Measurements from ENCODE around the gene NANS.

DNA sequence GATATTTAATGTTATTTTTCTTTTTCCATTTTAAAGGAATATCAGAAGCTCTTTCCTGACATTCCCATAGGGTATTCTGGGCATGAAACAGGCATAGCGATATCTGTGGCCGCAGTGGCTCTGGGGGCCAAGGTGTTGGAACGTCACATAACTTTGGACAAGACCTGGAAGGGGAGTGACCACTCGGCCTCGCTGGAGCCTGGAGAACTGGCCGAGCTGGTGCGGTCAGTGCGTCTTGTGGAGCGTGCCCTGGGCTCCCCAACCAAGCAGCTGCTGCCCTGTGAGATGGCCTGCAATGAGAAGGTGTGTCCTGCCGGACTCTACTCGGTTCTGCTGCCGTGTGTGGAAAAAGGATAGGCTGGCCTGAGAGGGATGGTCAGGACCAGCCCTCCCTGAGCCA, 24.2 kb downstream of the NANS start:
- TF ChIP-seq, protein P1, sequence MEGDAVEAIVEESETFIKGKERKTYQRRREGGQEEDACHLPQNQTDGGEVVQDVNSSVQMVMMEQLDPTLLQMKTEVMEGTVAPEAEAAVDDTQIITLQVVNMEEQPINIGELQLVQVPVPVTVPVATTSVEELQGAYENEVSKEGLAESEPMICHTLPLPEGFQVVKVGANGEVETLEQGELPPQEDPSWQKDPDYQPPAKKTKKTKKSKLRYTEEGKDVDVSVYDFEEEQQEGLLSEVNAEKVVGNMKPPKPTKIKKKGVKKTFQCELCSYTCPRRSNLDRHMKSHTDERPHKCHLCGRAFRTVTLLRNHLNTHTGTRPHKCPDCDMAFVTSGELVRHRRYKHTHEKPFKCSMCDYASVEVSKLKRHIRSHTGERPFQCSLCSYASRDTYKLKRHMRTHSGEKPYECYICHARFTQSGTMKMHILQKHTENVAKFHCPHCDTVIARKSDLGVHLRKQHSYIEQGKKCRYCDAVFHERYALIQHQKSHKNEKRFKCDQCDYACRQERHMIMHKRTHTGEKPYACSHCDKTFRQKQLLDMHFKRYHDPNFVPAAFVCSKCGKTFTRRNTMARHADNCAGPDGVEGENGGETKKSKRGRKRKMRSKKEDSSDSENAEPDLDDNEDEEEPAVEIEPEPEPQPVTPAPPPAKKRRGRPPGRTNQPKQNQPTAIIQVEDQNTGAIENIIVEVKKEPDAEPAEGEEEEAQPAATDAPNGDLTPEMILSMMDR (IDR thresholded peaks at IDR 0.05 in 2 of 3, conservative IDR thresholded peaks at IDR 0.05 in 1 of 3; ENCODE audit: control insufficient read depth in 2 of 3, extremely low read depth in 1 of 3, insufficient read depth in 1 of 3, low read depth in 3 of 3, low read length in 3 of 3): no peak
- TF ChIP-seq ZZZ3 (IDR thresholded peaks at IDR 0.05; ENCODE audit: control insufficient read depth, insufficient read length, low read depth): no peak
- no peak for TF ChIP-seq MYC (IDR thresholded peaks at IDR 0.05; ENCODE audit: insufficient read depth, insufficient read length, insufficient replicate concordance, low read length, severe bottlenecking)
- TF ChIP-seq EP300 (IDR thresholded peaks at IDR 0.05; ENCODE audit: borderline replicate concordance in 1 of 2, control insufficient read depth in 1 of 2, low read depth in 2 of 2, low read length in 2 of 2): no peak
- TF ChIP-seq CBX3 (IDR thresholded peaks at IDR 0.05; ENCODE audit: borderline replicate concordance, low read depth): no peak
- TF ChIP-seq FOS (IDR thresholded peaks at IDR 0.05; ENCODE audit: borderline replicate concordance, extremely low read depth, insufficient read length): no peak
- TF ChIP-seq EZH2 (IDR thresholded peaks at IDR 0.05; ENCODE audit: borderline replicate concordance, control insufficient read depth, low read depth, low read length): no peak
- no peak for TF ChIP-seq HDGF (IDR thresholded peaks at IDR 0.05)
- TF ChIP-seq TARDBP (IDR thresholded peaks at IDR 0.05; ENCODE audit: borderline replicate concordance): no peak
- no peak for TF ChIP-seq PAX5 (IDR thresholded peaks at IDR 0.05; ENCODE audit: borderline replicate concordance, low read depth, low read length)
- TF ChIP-seq CEBPZ (IDR thresholded peaks at IDR 0.05; ENCODE audit: low read depth, low read length): no peak
- TF ChIP-seq RFX5 (IDR thresholded peaks at IDR 0.05; ENCODE audit: low read depth, low read length): no peak
- TF ChIP-seq JUND (IDR thresholded peaks at IDR 0.05; ENCODE audit: low read depth, low read length): no peak

Data from GM12878 (cell line).